Activated T-helper 2 cell treated with anti-CD3 and anti-CD28 coated beads, Interferon-gamma antibody, Interleukin-2, Interleukin-4, amounts not matched to agents 10 μg/mL and 5 μg/mL and 100 μg/mL, durations not matched to agents 14 hours and 24 hours and 36 hours (primary cell): ENCODE results near the gene CABP2. TPM values are rescaled to one million over a fixed set of nuclear protein-coding genes. Genes with fewer than 3 reads are reported as not detected.
"Not testable (repeated sequence)": the region's sequence is repeated elsewhere in the genome, so short reads cannot be mapped to it uniquely, and the experiment has no call there.

Experiments
- DNase-seq: peaks from one replicate; pipeline ENCODE4 v3.0.0; 2021; ENCODE audit warnings: low spot score
- H3K27ac Mint-ChIP-seq: one replicate; pipeline ENCODE4 v1.8.0; 2021; ENCODE audit warnings: mixed read lengths
- H3K27me3 Mint-ChIP-seq: one replicate; pipeline ENCODE4 v1.8.0; 2021; ENCODE audit warnings: low read depth, mixed read lengths
- H3K36me3 Mint-ChIP-seq: one replicate; pipeline ENCODE4 v1.8.0; 2021; ENCODE audit warnings: low read depth, mixed read lengths
- H3K4me1 Mint-ChIP-seq: one replicate; pipeline ENCODE4 v1.8.0; 2021; ENCODE audit warnings: low read depth, mixed read lengths
- H3K4me3 Mint-ChIP-seq: one replicate; pipeline ENCODE4 v1.8.0; 2021; ENCODE audit warnings: low read depth, mild to moderate bottlenecking, moderate library complexity, mixed read lengths
- H3K9me3 Mint-ChIP-seq: one replicate; pipeline ENCODE4 v1.8.0; 2021; ENCODE audit warnings: mixed read lengths
- intact Hi-C: fragments of 100-400 bp; cut with micrococcal nuclease; formaldehyde crosslinking; loops from one replicate; pipeline ENCODE4 v1.15.1; 2023
- total RNA-seq: library from RNA; stranded (reverse); gene quantifications from 2 replicates; pipeline ENCODE4 v1.2.3, GENCODE V29; 2022

CABP2 gene
- total RNA-seq, 1 donor from 2014 or later = not detected

GRCh38 chr11:67514116-67514515, 9.1 kb downstream of the CABP2 start:
- Mint-ChIP-seq H3K9me3 (no peaks in the 10 kb centered on the region), H3K4me1 (peaks cover 2% of the 10 kb centered on the region), H3K27me3 (peaks cover 20% of the 10 kb centered on the region), H3K36me3 (no peaks in the 10 kb centered on the region), H3K4me3 (no peak overlapping the region), H3K27ac (no peak overlapping the region)
- no peak for DNase-seq
- intact Hi-C loops = no loop called here

GRCh38 chr11:67511558-67511957, 11.7 kb downstream of the CABP2 start:
- DNase-seq, H3K27ac Mint-ChIP-seq, H3K4me3 Mint-ChIP-seq, H3K9me3 Mint-ChIP-seq, intact Hi-C loops: not testable (repeated sequence)
- H3K27me3 Mint-ChIP-seq = peaks cover 20% of the 10 kb centered on the region
- H3K36me3 Mint-ChIP-seq = peaks cover 12% of the 10 kb centered on the region
- H3K4me1 Mint-ChIP-seq = peaks cover 13% of the 10 kb centered on the region

GRCh38 chr11:67510023-67510345, 13.3 kb downstream of the CABP2 start:
- no peak for DNase-seq
- H3K36me3 Mint-ChIP-seq = peaks cover 17% of the 10 kb centered on the region
- no peak overlapping the region for H3K27ac Mint-ChIP-seq
- H3K4me3 Mint-ChIP-seq = peak overlapping the region; percentile 92
- peaks cover 23% of the 10 kb centered on the region for H3K4me1 Mint-ChIP-seq
- intact Hi-C loops = no loop called here
- no peaks in the 10 kb centered on the region for H3K9me3 Mint-ChIP-seq
- peaks cover 20% of the 10 kb centered on the region for H3K27me3 Mint-ChIP-seq

GRCh38 chr11:67508486-67509121, 14.6 kb downstream of the CABP2 start:
- intact Hi-C loops = loop anchor here (1.0 to 5.0 kb wide), 7 partner anchors 44 to 236 kb away; partner anchors contain the start of genes ANKRD13D, GSTP1 and POLD4

GRCh38 chr11:67507864-67508485, 15.3 kb downstream of the CABP2 start, which contains the start of gene CDK2AP2:
Gene CDK2AP2 (minus strand): TSS chr11:67508162. CDS start chr11:67508082, 80 bp downstream.
- Mint-ChIP-seq H3K4me1 (peaks cover 24% of the 10 kb centered on the region), H3K36me3 (peaks cover 29% of the 10 kb centered on the region), H3K27ac (peak within 1 kb of the TSS; percentile 78)

More at GRCh38 chr11:67508486-67509121, 14.6 kb downstream of the CABP2 start:
- Mint-ChIP-seq H3K4me1 (peaks cover 23% of the 10 kb centered on the region), H3K36me3 (peaks cover 22% of the 10 kb centered on the region), H3K27me3 (peaks cover 13% of the 10 kb centered on the region), H3K27ac (peak overlapping the region; percentile 69), H3K9me3 (no peaks in the 10 kb centered on the region), H3K4me3 (peak overlapping the region; percentile 92)
- peak; percentile 97 for DNase-seq

GRCh38 chr11:67507242-67507863, 15.9 kb downstream of the CABP2 start:
- H3K9me3 Mint-ChIP-seq = no peaks in the 10 kb centered on the region
- H3K36me3 Mint-ChIP-seq = peaks cover 33% of the 10 kb centered on the region
- H3K4me1 Mint-ChIP-seq = peaks cover 26% of the 10 kb centered on the region
- H3K27me3 Mint-ChIP-seq = peaks cover 11% of the 10 kb centered on the region
- H3K4me3 Mint-ChIP-seq = peak overlapping the region; percentile 92
- no peak for DNase-seq
- intact Hi-C loops = loop anchor here (5.0 kb wide), 4 partner anchors 85 to 235 kb away; partner anchors contain the start of gene ANKRD13D
- peak overlapping the region; percentile 78 for H3K27ac Mint-ChIP-seq

More at GRCh38 chr11:67507864-67508485, 15.3 kb downstream of the CABP2 start, which contains the start of gene CDK2AP2:
- no peaks in the 10 kb centered on the region for H3K9me3 Mint-ChIP-seq
- H3K4me3 Mint-ChIP-seq = peak within 1 kb of the TSS; percentile 92
- intact Hi-C loops = loop anchor here (1.0 to 5.0 kb wide), 7 partner anchors 44 to 236 kb away; partner anchors contain the start of genes ANKRD13D, GSTP1 and POLD4
- peak; percentile 97 for DNase-seq
- peaks cover 11% of the 10 kb centered on the region for H3K27me3 Mint-ChIP-seq

GRCh38 chr11:67506426-67507051, 16.7 kb downstream of the CABP2 start:
- H3K27me3 Mint-ChIP-seq = peaks cover 11% of the 10 kb centered on the region
- intact Hi-C loops = loop anchor here (1.0 to 5.0 kb wide), 9 partner anchors 22 to 234 kb away; partner anchors contain the start of genes ANKRD13D, PPP1CA and TMEM134
- H3K36me3 Mint-ChIP-seq = peaks cover 36% of the 10 kb centered on the region
- no peak for DNase-seq
- peak overlapping the region; percentile 98 for H3K27ac Mint-ChIP-seq
- peak overlapping the region; percentile 92 for H3K4me3 Mint-ChIP-seq
- no peaks in the 10 kb centered on the region for H3K9me3 Mint-ChIP-seq
- peaks cover 26% of the 10 kb centered on the region for H3K4me1 Mint-ChIP-seq

GRCh38 chr11:67505605-67506396, 17.4 kb downstream of the CABP2 start:
- H3K27me3 Mint-ChIP-seq = peaks cover 5% of the 10 kb centered on the region
- intact Hi-C loops = loop anchor here (1.0 to 5.0 kb wide), 9 partner anchors 22 to 234 kb away; partner anchors contain the start of genes ANKRD13D, PPP1CA and TMEM134
- peak overlapping the region; percentile 98 for H3K27ac Mint-ChIP-seq
- peaks cover 43% of the 10 kb centered on the region for H3K36me3 Mint-ChIP-seq
- peak; percentile 81 for DNase-seq
- H3K9me3 Mint-ChIP-seq = no peaks in the 10 kb centered on the region
- H3K4me1 Mint-ChIP-seq = peaks cover 32% of the 10 kb centered on the region
- peak overlapping the region; percentile 92 for H3K4me3 Mint-ChIP-seq

- Mint-ChIP-seq H3K27ac (peak within 1 kb of the TSS; percentile 98), H3K27me3 (peaks cover 3% of the 10 kb centered on the region), H3K36me3 (peaks cover 50% of the 10 kb centered on the region), H3K4me1 (peaks cover 36% of the 10 kb centered on the region), H3K9me3 (no peaks in the 10 kb centered on the region), H3K4me3 (peak within 1 kb of the TSS; percentile 92)
- intact Hi-C loops = loop anchor here (5.0 kb wide), 4 partner anchors 83 to 233 kb away; partner anchors contain the start of gene ANKRD13D
- DNase-seq = peak; percentile 74
These were observed 18.2 kb downstream of the CABP2 start, which contains the start of gene PITPNM1 for GRCh38 chr11:67504950-67505581. Gene PITPNM1 (minus strand): TSS chr11:67505363. CDS start chr11:67504180, 1,183 bp downstream.

- intact Hi-C loops = no loop called here
- H3K27ac Mint-ChIP-seq = peak overlapping the region; percentile 68
- peak; percentile 30 for DNase-seq
- peaks cover 55% of the 10 kb centered on the region for H3K36me3 Mint-ChIP-seq
- peaks cover 36% of the 10 kb centered on the region for H3K4me1 Mint-ChIP-seq
- H3K9me3 Mint-ChIP-seq = no peaks in the 10 kb centered on the region
- peak overlapping the region; percentile 88 for H3K4me3 Mint-ChIP-seq
- H3K27me3 Mint-ChIP-seq = no peaks in the 10 kb centered on the region
These were observed 19.0 kb downstream of the CABP2 start for GRCh38 chr11:67504005-67504949.
